Measurements from ENCODE around the gene ZDHHC14.

The ZDHHC14 gene

DNA sequence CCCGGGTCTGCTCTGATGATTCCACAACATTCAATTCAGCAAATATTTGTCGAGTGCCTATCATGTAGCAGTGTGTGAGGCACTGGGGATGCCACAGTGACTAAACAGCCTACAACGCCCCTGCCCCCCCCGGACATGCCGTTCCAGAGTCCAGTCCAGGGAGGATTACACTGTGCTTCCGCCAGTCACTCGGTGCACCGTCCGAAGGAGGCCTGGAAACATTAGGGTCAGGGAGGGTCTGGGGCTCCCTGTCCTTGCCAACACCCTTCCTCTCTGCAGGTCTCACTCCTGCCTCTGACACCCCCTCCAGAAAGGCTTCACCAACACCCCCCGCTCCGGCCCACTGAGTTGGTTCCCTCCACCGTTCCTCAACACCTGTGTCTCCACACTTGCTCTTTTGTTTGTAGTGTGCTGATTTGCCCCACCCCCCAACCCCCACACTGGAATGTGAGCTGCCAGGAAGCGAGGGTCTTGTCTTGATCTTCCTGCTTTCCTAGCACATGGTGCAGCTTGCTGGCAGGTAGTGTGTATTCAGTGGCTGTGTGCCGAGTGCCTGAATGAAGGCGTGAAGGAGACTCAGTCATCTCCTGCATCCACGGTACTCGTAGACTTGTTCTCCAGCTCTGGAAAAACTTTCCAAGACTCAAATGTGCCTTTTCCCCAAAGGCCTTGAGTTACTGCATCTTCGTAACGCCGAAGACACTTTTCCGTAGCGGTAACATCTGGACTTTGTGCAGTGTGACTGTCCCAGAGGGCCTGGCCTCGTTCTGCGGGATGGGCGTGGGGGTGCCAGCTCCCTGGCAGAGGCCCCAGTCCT is 150.4 kb downstream of the ZDHHC14 start:
- DNase-seq (ENCODE audit: low read depth) = no peak
- TF ChIP-seq, protein P1, sequence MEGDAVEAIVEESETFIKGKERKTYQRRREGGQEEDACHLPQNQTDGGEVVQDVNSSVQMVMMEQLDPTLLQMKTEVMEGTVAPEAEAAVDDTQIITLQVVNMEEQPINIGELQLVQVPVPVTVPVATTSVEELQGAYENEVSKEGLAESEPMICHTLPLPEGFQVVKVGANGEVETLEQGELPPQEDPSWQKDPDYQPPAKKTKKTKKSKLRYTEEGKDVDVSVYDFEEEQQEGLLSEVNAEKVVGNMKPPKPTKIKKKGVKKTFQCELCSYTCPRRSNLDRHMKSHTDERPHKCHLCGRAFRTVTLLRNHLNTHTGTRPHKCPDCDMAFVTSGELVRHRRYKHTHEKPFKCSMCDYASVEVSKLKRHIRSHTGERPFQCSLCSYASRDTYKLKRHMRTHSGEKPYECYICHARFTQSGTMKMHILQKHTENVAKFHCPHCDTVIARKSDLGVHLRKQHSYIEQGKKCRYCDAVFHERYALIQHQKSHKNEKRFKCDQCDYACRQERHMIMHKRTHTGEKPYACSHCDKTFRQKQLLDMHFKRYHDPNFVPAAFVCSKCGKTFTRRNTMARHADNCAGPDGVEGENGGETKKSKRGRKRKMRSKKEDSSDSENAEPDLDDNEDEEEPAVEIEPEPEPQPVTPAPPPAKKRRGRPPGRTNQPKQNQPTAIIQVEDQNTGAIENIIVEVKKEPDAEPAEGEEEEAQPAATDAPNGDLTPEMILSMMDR (IDR thresholded peaks at IDR 0.05; ENCODE audit: control insufficient read depth, extremely low read depth, insufficient read depth) = no peak
- H3K4me3 ChIP-seq (ENCODE audit: low read depth, low read length) = no peak overlapping the region

DNA sequence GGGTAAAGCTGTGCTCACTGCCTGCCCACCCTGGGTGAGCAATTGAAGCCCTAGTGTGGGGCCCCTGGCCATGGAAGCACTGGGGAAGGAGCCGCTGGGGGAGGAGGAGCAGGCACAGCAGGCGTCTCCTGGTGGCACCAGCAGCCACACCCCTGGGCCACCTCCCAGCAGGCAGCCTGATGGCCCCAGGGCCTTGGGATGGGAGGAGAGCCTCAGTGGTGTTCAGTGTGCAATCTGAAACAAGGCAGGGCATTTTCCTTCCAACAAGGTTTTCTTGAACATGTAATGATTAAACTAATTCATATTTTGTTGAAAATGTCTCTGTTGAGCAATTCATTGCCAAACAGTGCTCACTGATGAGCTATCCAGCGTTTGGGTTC is 151.0 kb downstream of the ZDHHC14 start:
- DNase-seq (ENCODE audit: low read depth) = no peak
- no peak overlapping the region for H3K4me3 ChIP-seq (ENCODE audit: low read depth, low read length)
- TF ChIP-seq, protein P1 (IDR thresholded peaks at IDR 0.05; ENCODE audit: control insufficient read depth, extremely low read depth, insufficient read depth) = no peak

DNA sequence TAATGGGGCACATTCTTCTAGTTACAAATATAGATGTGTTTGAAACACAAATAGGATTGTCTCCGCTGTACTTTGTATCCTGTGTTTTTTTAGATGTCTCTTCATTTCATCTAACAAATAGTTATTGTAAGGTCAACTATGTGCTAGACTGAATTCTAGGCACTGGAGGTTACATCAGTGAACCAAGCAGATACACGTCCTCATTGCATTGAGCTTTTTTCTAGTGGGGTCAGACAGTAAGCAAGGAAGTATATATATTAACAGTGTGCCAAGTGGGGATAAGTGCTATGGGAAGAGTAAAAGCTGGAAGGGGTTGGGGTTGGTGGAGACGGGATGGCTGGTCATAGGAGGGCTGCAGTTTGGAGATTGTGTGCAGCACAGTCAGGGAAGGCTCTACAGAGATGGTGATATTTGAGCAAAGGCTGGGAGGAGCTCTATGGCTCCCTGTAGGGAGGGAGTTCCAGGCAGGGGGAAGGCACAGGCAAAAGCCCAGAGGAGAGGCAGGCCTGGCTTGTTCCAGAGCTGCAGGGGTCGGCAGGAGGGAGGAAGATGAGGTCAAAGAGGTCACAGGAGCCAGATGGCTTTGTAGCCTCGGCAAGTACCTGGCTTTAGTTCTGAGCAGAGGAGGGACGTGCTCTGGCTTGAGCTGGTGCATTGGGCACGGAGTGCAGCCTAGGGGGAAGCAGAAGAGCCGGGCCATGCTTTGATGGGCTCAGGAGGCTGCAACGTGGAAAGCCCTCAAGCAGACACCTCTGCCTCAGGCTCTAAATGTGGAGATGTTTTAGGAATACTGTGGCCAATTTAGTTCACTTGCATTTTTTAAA is 152.3 kb downstream of the ZDHHC14 start:
- TF ChIP-seq, protein P1 (IDR thresholded peaks at IDR 0.05; ENCODE audit: control insufficient read depth, extremely low read depth, insufficient read depth) = no peak
- DNase-seq (ENCODE audit: low read depth) = no peak
- no peak overlapping the region for H3K4me3 ChIP-seq (ENCODE audit: low read depth, low read length)

DNA sequence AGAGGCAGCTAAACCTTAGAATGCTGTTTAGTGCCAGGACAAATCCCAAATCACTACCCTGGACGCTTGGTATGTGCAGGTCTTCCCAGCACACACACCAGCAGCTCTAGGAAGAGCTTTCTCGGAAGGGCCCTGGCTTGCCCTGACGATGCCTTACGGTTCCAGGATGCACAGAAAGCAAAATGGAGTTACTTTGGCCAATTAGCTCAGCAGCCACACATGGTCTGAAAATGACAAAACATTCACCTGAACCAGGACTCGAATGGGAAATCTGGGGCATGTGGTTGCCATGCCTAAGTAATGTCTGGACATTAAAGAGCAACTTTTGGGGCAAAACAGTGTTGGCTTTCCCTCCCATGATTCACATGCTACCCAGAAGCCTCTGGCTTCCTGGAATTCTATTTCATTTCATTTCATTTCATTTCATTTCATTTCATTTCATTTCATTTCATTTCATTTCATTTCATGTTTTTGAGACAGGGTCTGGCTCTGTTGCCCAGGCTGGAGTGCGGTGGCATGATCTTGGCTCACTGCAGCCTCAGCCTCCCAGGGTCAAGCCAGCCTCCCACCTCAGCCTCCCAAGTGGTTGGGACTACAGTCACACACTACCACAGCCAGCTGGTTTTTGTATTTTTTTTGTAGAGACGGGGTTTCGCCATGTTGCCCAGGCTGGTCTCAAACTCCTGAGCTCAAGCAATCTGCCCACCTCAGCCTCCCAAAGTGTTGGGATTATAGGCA is 153.3 kb downstream of the ZDHHC14 start:
- H3K4me3 ChIP-seq (ENCODE audit: low read depth, low read length) = no peak overlapping the region
- TF ChIP-seq, protein P1 (IDR thresholded peaks at IDR 0.05; ENCODE audit: control insufficient read depth, extremely low read depth, insufficient read depth) = no peak
- DNase-seq (ENCODE audit: low read depth) = no peak

DNA sequence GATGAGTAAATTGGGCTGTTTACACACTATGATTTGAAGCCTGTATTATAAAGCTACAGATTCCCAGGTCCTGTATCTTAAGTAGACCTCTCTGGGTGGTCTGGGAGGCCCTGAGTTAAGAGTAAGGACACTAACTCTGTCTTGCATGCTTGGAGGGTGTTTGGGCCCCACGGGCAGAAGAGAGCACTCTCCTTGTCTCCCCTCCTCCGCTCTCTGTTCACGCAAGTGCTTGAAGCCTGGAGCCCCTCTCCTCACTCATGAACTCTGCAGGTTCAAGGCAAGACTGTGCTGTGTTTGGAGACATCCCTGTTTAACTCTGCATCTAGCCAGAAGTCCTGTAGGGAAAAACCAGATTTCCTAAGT is 154.0 kb downstream of the ZDHHC14 start:
- TF ChIP-seq, protein P1 (IDR thresholded peaks at IDR 0.05; ENCODE audit: control insufficient read depth, extremely low read depth, insufficient read depth) = no peak
- no peak overlapping the region for H3K4me3 ChIP-seq (ENCODE audit: low read depth, low read length)
- DNase-seq (ENCODE audit: low read depth) = no peak

DNA sequence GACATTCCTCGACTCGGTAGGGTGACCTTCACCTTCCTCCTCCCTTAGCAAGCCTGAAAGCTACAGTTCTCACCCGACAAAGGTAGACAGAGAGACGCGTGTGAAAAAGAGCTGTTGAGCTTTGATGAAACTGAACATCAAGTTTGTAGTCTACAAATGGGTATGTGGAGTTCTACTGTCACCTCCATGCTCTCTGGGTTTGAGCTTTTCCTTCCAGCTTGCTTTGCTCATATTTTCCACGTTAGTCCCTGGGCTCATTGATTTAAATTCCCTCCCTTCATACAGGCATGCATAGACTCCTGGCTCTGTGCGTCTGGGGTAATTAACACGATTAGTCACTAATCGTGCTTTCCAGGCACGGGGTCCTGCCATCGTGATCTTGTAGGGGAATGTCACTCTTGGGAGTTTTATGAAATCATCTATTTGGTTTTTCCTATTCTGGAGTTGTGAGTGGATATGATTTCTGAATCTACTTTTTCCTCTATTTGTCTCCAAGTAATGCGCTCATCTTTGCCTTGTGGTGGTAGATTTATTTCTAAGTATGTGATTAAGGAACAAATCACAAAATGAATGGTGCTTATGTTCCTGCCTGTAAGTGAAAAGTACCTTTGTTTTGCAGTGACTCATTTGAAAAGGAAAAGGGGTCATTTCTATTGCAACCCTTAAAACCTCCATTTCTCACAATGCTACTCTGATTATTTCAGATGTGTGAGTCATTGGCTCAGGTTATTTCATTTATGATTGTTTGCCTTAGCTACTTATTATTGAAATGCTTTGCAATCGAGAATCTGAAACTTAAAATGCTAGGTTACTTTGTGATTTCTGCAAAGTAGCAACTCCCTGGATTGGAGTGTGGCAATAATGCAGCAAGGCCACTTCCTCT is 154.6 kb downstream of the ZDHHC14 start:
- no peak for DNase-seq (ENCODE audit: low read depth)
- H3K4me3 ChIP-seq (ENCODE audit: low read depth, low read length) = no peak overlapping the region
- TF ChIP-seq, protein P1 (IDR thresholded peaks at IDR 0.05; ENCODE audit: control insufficient read depth, extremely low read depth, insufficient read depth) = no peak
